B cell (primary cell): ENCODE data around the gene CTCF.

Experiments
- EZH2 ChIP-seq: IDR thresholded peaks from 2 replicates; pipeline ENCODE4 v1.6.1; 2012; ENCODE audit warnings: borderline replicate concordance, low read depth, mild to moderate bottlenecking, moderate library complexity, low read length; ENCODE audit not compliant: insufficient read depth, poor library complexity, severe bottlenecking
- TF ChIP-seq, protein P1 (sequence below): fragments of 200-600 bp; IDR thresholded peaks from one replicate; pipeline ENCODE4 v1.8.0; 2022; ENCODE audit warnings: antibody characterized with exemption, mild to moderate bottlenecking

DNA sequence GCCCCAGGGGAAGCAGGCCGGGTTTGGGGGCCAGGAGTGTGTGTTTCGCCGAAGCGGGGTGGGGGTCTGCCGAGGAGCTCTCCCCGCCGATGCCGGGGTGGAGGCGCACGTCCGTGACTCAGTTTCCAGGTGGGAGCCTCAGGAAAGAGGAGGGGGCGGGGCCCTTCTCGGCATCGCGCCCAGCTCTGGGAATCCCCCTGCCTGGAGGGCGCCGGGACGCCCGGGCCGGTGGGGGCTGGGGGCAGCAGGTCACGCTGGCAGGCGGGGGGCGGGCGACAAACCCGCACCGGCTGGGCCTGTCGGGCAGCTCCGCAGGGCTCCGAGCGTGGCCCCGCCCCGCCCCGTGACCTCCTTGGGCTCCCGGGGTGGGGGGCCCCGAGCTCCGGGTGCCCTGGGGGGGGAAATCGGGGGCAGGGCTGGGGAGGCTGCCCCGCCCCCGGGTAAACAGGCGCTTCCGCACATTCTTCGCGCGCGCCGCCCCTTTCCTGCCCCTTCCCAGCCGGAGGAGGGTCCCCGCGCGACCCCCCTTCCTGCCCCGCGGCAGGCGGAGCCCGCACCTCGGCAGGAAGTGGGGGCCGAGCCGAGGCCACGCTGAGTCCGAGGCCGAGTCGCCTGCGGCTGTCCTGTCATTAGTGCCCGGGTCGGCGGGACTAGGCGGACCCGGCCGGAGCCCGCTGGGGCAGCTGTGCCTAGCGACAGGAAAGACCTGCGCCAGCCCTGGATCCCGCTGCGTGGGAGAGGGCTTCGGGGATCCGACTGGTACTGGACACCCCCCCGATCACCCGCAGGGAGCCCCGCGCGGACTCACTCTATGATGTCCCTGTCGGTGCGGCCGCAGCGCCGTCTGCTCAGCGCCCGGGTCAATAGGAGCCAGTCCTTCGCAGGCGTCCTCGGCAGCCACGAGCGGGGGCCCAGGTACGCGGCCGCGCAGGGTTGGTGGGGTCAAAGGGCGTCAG, 24.4 kb upstream of the CTCF start:
- TF ChIP-seq EZH2, result no peak
- TF ChIP-seq, protein P1, sequence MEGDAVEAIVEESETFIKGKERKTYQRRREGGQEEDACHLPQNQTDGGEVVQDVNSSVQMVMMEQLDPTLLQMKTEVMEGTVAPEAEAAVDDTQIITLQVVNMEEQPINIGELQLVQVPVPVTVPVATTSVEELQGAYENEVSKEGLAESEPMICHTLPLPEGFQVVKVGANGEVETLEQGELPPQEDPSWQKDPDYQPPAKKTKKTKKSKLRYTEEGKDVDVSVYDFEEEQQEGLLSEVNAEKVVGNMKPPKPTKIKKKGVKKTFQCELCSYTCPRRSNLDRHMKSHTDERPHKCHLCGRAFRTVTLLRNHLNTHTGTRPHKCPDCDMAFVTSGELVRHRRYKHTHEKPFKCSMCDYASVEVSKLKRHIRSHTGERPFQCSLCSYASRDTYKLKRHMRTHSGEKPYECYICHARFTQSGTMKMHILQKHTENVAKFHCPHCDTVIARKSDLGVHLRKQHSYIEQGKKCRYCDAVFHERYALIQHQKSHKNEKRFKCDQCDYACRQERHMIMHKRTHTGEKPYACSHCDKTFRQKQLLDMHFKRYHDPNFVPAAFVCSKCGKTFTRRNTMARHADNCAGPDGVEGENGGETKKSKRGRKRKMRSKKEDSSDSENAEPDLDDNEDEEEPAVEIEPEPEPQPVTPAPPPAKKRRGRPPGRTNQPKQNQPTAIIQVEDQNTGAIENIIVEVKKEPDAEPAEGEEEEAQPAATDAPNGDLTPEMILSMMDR, result no peak
